Brain microvascular endothelial cell (primary cell): ENCODE measurements around the gene MACROD2.
"Not testable (repeated sequence)": the region's sequence is repeated elsewhere in the genome, so short reads cannot be mapped to it uniquely, and the experiment has no call there.

Source experiments
- DNase-seq: peaks from one replicate; pipeline ENCODE4 v3.0.0-alpha.2; 2020
- H3K27ac ChIP-seq: fragments of 250-450 bp; sonication (Bioruptor Pico); 2 replicates; pipeline ENCODE4 v1.5.1; 2020; ENCODE audit warnings: mild to moderate bottlenecking, moderate library complexity
- H3K27me3 ChIP-seq: fragments of 250-450 bp; sonication (Bioruptor Pico); replicated peaks from 2 replicates; pipeline ENCODE4 v1.5.1; 2020; ENCODE audit warnings: mild to moderate bottlenecking
- H3K36me3 ChIP-seq: fragments of 250-450 bp; sonication (Bioruptor Pico); replicated peaks from 2 replicates; pipeline ENCODE4 v1.5.1; 2020; ENCODE audit warnings: mild to moderate bottlenecking
- H3K4me3 ChIP-seq: 2 replicates; pipeline ENCODE4 v1.5.1; 2011; ENCODE audit warnings: low read depth, mild to moderate bottlenecking, control low read depth, low read length, moderate library complexity
- CTCF ChIP-seq: IDR thresholded peaks from 2 replicates; pipeline ENCODE4 v1.5.1; 2011; ENCODE audit warnings: low read depth, mild to moderate bottlenecking, moderate library complexity, low read length, control low read depth, inconsistent platforms; ENCODE audit errors: missing control alignments
- in situ Hi-C: cut with HindIII; loops from 2 replicates; pipeline ENCODE4 v1.10.0; 2017; ENCODE audit warnings: low sequenced_read_pairs, low pct_ligation_motif_present

MACROD2 gene

GRCh38 chr20:14979453-14979986 lies 984.2 kb downstream of the MACROD2 start:
- no peak for TF ChIP-seq CTCF
- Histone ChIP-seq H3K4me3 (no peak overlapping the region), H3K27me3 (no peaks in the 10 kb centered on the region), H3K36me3 (no peaks in the 10 kb centered on the region), H3K27ac (no peak overlapping the region)
- in situ Hi-C loops, result no loop called here
- DNase-seq, result no peak

DNA sequence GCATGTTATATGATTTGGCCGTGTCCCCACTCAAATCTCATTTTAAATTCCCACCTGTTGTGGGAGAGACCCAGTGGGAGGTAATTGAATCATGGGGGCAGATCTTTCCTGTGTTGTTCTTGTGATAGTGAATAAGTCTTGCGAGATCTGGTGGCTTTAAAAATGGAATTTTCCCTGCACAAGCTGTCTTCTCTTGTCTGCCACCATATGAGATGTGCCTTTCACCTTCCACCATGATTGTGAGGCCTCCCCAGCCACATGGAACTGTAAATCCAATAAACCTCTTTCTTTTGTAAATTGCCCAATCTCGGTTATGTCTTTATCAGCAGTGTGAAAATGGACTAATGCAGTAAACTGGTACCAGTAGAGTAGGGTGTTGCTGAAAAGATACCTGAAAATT lies 986.2 kb downstream of the MACROD2 start:
- H3K4me3 ChIP-seq, H3K36me3 ChIP-seq, in situ Hi-C loops, H3K27me3 ChIP-seq, H3K27ac ChIP-seq, DNase-seq: not testable (repeated sequence)

DNA sequence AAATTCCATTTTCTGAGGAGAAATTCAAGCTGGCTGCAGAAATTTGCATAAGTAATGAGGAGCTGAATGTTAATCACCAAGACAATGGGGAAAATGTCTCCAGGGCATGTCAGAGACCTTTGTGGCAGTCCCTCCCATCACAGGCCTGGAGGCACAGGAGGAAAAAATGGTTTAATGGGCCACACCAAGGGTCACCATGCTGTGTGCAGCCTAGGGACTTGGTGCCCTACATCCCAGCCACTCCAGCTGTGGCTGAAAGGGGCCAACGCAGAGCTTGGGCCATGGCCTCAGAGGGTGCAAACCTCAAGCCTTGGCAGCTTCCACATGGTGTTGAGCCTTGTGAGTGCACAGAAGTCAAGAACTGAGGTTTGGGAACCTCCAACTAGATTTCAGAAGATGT lies 987.0 kb downstream of the MACROD2 start:
- H3K4me3 ChIP-seq, H3K27ac ChIP-seq, H3K27me3 ChIP-seq, DNase-seq, H3K36me3 ChIP-seq, in situ Hi-C loops: not testable (repeated sequence)

GRCh38 chr20:14984305-14984704 lies 989.0 kb downstream of the MACROD2 start:
- in situ Hi-C loops, result no loop called here
- no peaks in the 10 kb centered on the region for H3K27me3 ChIP-seq
- H3K4me3 ChIP-seq, result no peak overlapping the region
- DNase-seq, result no peak
- TF ChIP-seq CTCF, result no peak
- H3K36me3 ChIP-seq, result no peaks in the 10 kb centered on the region
- H3K27ac ChIP-seq, result no peak overlapping the region

DNA sequence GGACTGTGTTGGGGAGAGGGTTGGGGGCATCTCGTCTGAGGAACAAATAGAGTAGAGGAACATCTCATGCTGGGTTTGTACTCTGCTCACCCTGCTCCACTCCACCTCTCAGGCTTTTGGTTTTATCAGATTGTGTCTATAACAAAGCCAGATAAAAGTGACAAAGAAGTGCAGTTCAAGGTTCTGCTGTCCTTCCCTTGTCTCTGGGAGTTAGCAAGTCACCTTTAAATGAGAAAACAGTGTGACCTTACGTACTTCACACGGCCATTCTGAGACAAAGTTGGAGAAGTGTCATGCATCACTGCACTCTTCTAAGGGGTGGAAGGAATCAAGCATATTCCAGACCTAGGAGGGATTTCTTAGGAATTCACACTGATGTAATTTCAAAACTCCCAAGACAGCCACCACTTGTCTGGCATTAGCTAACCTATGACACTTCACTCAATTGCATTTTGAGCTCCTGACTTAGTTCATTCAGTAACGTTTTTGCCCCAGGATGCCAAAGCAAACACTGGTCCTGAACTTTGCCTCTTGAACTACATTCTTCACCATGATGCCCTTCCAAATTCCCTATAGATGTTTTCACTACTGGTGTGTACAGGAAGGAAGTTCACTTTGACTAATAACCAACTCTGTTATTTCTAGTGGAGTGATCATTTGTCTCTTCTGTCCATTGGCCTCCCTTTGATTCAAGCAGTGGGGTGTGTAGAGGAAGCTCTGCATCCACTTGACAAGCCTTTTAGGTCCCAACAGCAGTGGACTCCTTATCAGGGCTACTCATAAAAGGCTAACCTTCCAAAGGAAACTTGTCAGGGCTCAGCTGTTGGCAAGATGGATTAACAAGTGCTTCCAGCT lies 989.7 kb downstream of the MACROD2 start:
- no peaks in the 10 kb centered on the region for H3K27me3 ChIP-seq
- H3K27ac ChIP-seq, result no peak overlapping the region
- DNase-seq, result peak; percentile 10
- H3K36me3 ChIP-seq, result no peaks in the 10 kb centered on the region
- H3K4me3 ChIP-seq, result no peak overlapping the region
- no peak for TF ChIP-seq CTCF
- in situ Hi-C loops, result no loop called here

- in situ Hi-C loops, result no loop called here
- H3K36me3 ChIP-seq, result no peaks in the 10 kb centered on the region
- DNase-seq, result no peak
These were observed 990.8 kb downstream of the MACROD2 start for GRCh38 chr20:14986026-14986655.

More at GRCh38 chr20:14986026-14986655, 990.8 kb downstream of the MACROD2 start:
- TF ChIP-seq CTCF, result no peak
- Histone ChIP-seq H3K27me3 (no peaks in the 10 kb centered on the region), H3K27ac (no peak overlapping the region), H3K4me3 (no peak overlapping the region)
